Activated CD8-positive, alpha-beta memory T cell treated with anti-CD3 and anti-CD28 coated beads, Interleukin-2, amount 50 U/mL, for 1 hour (primary cell): ENCODE measurements around the gene GULP1.

Experiments
- DNase-seq: peaks from one replicate; pipeline ENCODE4 v3.0.0-alpha.2; 2020; ENCODE audit errors: extremely low read depth

Gene GULP1

DNA sequence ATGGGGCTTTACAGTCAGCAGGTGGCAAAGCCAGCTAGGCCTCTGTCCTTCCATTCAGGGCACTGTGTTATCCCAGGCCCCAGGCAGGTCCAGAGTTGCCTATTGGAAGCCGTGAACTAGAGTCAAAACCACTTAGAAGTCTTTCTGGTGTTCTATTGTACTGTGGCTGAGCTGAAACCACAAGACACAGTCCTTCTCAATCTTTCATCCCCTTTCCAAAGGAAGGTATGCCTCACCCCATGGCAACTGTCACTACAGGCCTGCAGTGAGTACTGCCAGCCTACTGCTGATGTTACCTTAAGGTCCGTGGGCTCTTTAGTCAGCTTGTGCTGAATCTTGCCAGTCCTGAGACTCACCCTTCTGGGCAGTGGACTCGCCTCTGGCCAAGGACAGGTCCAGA is 181.6 kb downstream of the GULP1 start:
- no peak for DNase-seq

DNA sequence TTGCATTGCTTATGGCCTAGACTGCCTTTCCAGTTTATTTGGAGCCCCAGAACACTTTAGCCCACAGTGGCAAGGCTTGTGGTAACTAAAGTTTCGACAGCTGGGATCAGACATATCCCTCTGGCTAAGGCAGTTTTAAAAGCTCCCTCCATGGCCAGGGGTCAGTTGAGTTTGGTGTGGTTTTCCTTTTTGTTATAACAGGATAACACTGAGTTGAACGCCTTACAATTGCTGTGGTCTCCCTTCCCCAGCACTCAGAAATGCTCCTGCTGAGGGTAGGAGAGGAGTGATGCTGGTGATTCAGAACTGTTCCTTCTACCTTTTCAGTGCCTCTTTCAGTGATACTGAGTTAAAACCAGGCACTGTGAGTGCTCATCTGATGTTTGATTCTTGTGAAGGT is 182.6 kb downstream of the GULP1 start:
- DNase-seq: no peak

DNA sequence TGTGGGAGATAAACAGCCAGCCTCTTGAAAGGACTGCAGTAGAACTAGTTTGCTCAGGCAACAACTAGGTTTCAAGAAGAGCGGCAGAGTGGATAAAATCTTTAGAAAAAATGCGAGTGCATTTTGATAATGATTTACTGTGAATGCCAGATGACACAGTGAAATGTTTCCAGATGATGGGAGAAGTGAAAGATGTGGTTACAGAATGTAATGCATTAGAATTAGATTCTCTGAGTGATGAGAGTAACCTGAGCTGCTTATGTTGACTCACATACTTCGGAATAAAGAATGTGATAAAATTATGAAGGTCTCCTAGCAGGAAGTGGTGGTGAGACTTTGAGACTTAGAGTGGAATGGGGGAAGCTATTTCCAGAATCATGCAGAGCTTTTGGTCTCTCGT is 184.3 kb downstream of the GULP1 start:
- DNase-seq: no peak

DNA sequence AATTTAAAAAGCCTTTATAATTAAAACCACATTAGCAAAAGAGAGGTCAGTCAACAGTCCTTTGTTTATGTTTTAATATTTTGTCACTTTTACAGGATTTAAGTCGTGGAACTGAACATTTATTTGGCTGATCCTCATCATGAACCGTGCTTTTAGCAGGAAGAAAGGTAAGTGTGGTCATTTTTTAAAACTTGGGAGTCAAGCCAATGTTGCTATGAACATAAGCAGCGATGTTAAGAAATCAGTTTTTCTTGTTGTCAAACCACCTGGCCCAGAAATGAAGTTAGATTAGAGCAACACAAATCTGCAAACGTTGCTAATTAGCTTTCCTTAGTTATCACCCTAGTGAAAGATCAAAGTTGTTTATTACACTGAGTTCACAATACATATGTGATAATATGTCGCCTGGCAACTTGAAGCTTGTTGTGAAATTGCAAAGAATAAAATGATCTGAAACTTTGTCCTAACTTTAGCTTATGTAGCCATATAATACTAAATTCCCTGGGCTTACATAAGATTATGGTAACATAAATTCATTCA is 186.0 kb downstream of the GULP1 start:
- no peak for DNase-seq

DNA sequence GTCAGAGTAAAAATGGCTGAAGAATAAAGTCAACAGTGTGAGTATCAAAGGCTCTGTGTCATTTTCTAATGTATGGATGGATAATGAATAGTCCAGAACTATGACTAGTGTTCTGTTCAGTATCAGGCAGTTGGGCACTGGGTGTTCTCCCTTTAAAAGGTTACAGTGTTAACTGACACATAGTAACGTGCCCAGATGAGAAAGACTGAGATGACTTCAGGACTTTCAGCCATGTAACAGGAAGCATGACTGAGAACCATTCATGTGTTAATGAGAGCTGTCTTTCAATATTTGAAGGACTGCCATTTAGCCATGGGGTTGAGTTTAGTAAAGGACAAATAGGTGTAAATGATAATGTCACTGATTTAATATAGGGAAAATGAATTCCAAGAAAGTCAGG is 187.1 kb downstream of the GULP1 start:
- DNase-seq: no peak

DNA sequence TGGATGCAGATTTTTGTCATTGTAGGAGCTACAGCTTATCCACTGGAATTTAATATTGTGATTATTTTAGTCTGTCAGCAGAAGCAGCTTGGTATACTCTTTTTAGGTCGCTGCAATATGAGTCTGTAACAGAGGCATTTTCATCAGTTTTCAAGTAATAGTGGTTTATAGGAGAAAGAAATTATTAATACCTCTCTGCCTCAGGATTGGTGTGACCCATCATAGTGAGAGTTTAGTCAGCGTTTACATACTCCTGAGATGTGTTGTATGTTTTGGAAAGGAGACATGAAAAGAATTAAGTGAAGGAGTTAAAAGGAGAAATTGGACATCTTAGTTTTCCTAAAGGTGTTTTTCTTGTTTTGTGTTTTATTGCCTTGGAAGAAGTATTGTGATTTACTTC is 189.8 kb downstream of the GULP1 start:
- DNase-seq: no peak

DNA sequence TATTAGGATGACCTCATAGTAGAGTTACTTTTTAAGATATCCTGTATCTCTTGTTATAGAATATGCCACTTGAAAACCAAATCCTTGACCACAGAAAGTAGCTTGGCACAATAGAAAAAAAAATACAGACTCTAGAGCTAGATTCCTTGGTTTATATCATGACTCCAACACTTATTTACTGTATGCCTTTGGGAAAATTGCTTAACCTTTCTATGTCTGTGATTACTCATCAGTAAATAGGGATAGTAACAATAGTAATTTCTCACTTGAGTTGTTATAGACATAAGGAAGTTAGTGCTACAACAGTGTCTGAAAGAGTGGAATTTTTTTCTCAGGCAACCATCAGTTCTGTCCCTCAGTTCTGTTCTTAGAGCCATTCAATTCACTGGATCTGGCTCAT is 193.8 kb downstream of the GULP1 start:
- no peak for DNase-seq

DNA sequence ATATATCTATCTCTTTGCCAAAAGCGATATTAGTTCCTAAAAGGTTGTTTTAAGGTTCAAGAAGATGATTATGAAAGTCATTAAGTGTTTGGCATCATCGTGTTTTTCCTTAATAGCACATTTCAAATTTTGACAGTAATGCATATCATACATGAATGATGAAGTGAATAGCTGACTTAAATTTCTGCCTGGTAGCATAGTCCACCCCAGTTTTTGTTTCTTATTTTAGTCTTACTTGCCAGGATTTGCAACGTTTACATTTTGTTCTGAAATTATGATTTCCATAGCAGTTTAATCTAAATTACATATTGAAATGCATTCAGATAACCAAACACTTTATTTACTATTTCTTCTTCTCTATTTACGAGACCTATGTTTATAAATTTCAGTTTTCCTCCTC is 201.1 kb downstream of the GULP1 start:
- no peak for DNase-seq

DNA sequence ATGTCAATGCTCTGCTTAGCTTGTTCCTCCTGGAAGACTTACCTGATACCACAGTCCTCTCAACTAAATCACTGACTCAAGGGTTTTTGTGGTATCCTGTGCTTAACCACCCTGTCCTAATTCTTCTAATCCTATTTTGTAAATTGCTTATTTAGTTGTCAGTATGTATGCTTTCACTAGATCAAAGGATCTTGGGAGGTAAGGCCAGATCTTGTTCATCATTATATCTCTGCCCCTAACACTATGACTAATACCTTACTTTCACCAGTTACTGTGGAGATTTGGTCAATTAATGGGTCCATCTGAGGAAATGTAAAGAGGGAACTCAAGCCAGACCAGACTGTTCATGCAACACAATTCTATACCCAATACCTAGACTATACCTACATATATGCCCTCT is 203.2 kb downstream of the GULP1 start:
- DNase-seq: no peak

DNA sequence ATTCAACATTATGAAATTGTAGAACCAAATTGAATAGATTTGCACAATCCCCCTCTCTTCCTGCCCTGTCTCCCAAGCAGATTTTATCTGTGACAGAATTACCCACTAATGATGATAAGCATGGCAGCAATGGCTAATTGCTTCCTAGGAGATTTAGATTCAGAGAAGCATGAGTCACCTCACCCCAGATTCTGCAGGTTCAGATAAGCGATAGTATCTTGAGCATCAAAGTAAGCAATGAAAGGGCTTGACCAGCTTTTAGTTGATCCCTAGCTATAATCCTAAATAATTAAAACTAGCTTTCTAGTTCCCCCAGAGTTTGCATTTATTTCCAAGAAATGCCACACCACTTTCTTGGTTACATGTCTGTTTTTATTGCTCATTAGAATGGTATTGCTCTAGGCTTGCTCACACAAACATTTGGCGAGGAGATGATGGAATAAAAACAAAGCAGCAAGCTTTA is 204.3 kb downstream of the GULP1 start:
- no peak for DNase-seq

DNA sequence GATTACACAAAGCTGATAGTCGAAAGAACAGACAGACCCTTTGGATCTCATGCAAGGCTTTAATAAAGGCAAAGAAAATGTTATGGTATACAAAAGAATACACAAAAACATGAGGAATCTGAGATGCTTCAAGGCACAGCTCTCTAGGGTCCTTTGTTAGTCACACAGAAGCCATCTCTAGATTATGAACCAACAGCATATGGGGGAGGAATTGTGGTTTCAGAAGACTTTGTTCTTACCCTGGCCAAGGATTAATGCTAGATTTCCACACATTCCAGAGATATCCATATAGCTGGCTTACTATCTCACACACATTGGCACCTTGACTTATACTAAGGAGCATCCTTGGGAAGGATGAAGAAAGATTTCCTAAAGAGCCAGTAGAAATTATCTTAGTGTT is 206.1 kb downstream of the GULP1 start:
- no peak for DNase-seq

DNA sequence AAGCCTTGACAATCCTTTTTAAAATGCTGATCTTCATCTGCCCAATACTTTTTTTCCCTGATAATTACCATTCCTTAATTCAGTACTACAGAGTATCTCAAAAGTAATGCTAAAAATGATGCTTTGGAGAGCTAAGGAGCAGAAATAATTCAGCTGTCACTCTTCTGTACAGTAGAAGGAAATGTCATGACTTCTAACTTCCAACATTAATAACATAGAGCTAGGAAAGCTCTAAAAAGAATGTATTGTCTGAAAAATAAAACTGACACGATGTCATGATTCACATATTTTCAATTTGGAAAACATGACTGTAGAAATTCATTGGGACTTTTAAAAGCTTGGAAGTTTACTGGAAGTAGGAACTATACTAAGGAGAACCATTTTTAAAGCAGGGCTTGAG is 212.3 kb downstream of the GULP1 start:
- DNase-seq: no peak

DNA sequence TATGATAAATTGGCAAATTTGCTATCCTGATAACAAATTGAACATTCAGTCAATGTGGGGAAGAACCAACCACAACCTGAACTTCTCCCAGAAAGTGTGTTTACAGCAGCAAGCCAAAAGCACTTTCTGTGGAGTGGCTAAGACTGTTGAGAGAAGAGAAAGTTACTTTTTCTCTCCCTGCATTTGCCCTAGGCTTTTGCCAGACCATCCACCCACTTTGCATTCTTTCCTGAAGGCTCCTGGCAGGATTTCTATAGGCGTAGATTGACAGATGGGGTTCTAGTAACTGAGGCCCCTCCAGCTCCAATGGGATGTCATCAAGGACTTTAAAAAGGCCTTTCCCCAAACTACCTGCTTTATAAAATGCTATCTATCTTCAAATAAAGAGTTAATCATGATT is 215.2 kb downstream of the GULP1 start:
- no peak for DNase-seq

DNA sequence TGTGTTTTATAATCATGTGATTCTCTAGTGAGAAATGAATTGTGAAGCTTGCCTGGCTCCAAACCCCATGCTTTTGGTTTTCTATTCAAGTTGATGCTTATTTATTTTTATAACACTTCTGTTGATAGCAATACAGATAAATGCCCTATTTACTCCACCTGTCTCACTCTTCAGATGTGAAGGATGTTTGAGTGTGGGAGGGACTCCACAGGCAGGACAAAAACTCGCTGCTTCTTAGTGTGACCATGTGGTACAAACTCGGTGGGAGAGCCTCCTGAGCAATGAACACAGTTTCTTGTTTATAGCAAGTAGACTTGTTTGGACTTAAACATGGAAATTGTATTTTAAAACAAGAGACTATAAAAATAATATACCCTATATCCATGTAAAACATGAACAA is 219.7 kb downstream of the GULP1 start:
- DNase-seq: no peak

DNA sequence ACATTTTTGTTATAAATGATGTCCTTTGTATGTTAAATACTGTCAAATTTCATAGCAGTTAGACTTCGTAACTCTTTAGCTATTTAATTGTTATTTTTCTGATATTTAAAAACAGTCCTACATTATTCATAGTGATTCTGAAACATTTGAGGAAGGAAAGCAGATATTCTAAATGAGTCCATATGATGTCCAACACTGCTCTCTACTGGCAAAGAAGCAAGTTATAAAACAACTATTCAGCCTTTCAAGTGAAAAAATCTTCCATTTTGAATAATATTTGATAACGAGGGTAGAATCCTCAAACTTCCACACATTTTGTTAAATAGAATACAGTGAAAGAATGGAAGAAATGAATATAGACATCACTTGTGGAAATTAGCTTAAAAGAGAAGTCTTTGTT is 220.8 kb downstream of the GULP1 start:
- no peak for DNase-seq

DNA sequence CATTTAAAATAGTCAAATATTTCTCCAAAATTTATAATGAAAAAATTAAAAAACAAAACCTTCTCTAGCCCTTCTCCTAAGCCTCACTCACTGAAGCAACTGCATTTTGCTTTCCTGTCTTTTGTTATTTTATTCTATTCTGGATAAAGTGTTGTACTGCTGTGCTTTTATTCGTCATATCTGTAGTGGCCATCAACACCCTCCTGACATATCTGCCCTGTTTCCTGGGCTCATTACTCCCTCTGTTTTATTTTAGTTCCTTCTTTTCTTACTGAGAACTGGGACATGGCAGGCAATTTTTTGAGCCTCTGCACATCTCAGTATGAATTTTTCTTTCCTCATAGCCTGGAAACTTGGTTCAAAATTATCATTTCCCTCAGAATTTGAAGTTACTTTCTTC is 224.2 kb downstream of the GULP1 start:
- DNase-seq: no peak

DNA sequence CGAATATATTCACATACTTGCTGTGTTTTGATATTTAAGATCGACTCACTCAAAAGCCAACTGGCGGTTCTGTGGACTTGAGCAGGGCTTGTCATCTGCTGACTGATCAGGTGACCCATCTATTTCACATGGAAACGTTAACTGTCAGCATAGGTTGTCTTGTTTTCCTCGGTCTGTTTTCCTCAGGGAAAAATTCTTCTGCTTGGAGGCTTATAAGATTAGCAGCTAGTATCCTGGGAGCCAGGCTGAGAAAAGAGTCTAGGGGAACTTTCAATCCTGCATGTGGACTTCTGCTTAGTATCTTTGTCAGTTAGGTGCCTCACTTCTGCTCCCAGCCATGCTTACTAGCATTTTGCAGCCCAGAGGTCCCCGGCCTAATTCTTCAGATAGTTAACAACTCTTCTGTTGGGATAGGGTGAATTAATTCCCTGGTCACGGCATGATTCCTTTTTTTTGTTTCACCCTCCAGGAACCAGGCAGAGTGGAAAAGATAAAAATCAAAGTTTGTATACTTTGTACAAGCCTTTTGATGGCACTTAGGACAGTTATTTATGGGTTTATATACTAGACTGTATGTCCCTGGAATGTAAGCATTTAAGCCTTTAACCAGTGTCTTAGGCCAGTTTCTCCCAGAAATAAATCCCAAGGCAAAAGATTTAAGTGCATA is 226.0 kb downstream of the GULP1 start:
- no peak for DNase-seq

DNA sequence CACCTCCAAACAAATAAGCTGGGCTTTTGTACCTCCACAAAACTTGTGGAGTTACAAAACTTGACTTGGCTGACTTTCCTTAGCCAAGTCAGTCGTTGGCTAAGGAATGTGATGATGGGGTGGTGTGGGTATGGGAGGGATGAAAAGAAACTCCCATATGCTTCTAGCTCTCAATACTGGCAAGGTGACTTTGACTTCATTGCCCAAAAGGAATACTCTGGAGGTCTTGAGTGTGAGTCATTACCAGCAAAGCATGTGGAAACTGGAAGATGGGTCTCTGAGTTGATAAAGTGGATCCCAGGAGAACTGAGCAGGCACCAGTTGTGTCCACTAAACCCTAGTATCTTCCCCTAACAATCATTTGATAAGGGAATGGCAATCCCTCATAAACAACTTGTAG is 226.7 kb downstream of the GULP1 start:
- DNase-seq: no peak

DNA sequence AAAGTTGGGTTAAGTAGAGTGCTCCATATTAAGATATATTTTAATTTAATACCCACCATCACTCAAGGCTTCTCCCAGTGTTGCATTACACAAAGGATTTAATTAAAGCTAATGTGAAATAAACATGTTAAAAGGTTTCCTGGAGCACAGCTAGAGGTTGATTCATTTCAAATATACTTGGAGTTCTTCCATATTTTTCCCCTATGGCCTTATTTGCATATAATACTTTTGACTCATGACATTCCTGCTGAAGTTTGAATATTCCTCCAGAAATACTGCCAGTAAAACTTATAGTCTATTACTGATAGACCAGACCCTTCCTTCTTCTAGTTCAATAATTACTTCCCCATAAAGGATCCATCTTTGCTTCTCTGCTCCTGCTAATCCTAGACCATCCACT is 227.5 kb downstream of the GULP1 start:
- DNase-seq: no peak

DNA sequence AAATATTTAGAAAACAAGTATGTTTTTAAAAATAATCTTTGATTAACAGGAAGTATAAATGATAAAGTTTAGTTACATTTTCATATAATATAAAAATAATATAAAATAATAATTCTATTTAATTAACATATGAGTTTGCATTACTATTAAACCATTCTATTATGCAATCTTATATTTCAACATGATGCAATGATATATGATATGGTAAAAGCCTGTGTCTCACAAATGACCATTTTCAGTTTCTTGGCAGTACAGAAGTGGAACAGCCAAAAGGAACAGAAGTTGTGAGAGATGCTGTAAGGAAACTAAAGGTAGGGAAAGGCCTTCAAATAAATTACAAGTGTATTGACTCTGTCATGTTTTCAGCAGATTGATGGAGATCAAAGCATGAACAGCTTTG is 230.8 kb downstream of the GULP1 start:
- DNase-seq: no peak

DNA sequence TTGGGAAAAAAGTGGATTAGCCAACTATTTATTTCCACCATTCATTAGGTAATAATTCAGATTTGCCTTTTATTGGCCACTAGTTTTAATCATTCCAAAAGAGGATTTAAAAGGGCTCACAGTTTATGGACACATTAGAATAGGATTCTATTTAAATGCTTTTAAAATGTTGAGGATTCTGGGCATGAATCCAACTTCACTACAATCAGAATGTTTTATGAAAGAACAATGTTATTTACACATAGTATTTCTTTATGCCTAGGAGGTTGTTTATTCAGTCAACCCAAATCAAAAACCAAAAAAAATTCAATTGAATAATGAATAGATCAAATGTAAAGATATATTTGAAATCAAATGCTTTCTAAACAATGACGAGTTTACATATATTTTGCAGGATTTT is 232.2 kb downstream of the GULP1 start:
- no peak for DNase-seq

DNA sequence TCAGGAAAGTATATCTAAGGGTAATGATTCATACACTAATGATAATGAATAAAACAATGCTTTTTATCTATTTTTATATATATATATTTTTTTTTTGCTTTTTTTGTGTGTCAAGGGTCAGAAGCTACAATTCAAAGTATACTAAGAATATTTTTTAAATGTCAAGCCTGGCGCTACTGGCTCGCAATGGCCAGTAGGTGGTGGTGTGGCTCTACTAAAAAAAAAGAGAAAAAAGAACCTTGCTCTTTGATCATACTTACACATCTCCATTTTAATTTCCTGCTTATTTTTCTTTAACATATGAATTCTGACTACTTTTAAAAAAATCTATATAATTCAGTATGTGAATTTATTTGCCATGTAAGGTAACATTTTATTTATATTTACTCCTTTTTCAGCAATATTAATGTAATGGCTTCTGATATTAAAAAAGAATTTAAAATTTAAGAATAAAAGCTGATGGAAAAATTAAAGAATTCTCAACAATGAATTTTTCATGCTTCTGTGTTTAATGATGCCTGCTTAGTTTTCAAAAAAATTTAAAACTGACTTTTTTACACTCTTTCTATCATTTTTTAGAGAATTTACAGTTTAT is 232.9 kb downstream of the GULP1 start:
- no peak for DNase-seq

DNA sequence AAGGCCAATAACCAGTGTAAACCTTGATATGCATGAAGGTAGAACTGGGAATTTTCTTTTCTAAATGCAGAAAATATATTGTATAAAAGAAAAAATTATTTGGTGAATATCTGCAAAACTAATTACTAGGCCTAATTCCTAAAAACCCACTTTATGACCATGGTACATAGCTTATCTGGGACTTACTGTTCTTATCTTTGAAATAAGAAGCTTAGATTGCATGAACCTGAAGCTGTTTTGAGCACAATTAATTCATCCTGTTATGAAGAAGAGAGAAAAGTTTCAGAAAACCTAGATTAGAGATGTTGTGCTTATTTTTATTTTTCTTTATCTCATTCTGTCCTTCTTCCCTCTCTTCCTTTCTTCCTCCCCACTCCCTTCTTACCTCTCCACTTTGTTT is 235.0 kb downstream of the GULP1 start:
- no peak for DNase-seq

DNA sequence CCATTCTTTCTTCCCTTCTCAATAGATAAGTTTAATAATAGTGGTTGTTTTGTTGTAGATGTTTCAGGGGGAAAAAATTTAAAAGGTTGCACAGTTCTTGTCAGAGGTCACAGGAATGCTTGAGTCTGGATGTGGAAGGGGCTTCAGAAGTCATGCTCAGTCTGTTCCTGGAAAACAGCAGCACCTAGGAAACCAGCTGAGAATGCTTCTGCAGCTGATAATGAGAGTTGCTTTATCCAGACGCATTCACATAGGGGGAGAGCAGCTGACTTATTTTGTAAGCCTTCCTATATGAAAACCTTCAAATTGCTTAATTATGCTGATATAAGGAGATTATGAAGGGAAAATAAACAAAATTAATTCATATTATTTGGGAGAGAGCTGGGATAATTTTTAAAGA is 235.5 kb downstream of the GULP1 start:
- no peak for DNase-seq
